ENCODE results near the gene GATA6.
"Not testable (repeated sequence)": the region's sequence is repeated elsewhere in the genome, so short reads cannot be mapped to it uniquely, and the experiment has no call there.

Gene GATA6

DNA sequence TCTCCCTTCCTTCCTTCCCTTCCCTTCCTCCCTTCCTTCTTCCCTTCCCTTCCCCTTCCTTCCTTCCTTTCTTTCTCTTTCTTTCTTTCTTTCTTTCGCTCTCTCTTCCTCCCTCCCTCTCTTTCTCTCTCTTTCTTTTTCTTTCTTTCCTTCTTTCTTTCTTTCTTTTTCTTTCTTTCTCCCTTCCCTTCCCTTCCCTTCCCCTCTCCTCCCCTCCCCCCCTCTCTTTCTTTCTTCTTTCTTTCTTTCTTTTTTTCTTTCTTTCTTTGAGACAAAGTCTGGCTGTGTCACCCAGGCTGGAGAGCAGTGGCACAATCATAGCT, 34.8 kb downstream of the GATA6 start:
- DNase-seq (ENCODE audit: low read depth, low spot score) = no peak

DNA sequence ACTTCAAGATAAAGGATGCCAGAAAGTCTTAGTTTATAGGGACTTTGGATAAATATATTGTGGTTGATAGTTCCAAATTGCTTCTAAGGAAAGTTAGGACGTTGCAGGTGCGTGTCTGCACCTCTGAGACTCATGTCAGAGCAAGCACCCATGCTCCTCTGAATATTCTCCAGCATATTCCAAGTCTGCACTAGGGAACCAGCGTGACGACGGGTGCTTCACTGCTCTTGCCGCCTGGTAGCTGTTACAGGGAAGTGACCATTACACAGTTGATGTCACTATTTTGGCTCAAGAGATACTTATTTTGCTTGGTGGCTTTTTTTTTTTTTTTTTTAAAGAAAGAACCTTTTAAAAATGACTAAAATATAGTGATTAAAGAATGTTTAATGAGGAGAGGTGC, 35.6 kb downstream of the GATA6 start:
- no peak for DNase-seq (ENCODE audit: low read depth, low spot score)

DNA sequence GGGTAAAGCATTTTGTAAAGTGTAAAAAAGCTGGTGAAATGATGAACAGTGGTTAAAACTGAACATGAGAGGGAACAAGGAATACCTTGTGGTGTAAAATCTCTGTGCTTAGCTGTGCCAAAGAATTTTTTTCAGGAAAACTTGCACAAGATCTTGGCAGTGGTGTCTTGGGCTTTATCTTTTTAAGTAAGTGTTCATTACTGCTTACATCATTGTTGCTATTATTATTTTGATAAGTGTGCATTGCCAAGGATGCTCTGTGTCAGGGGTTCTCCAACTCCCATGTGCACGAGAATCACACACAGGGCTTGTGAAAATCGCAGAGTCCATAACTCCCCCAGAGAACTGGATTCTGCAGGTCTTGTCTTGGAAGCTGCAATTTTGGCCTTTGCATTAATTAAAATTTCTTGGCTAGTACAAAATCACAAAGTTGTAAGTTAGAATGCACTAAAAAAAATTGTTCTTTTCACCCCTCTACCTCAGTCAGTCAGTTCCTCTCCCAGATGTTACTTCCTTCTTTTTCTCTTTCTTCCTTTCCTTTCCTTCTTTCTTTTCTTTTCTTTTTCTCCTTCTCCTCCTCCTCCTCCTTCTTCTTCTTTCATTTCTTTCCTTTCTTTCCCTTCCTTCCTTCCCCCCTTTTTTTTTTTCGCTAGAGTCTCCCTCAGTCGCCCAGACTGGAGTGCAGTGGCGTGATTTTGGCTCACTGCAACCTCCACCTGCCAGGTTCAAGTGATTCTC, 37.8 kb downstream of the GATA6 start:
- no peak for DNase-seq (ENCODE audit: low read depth, low spot score)

DNA sequence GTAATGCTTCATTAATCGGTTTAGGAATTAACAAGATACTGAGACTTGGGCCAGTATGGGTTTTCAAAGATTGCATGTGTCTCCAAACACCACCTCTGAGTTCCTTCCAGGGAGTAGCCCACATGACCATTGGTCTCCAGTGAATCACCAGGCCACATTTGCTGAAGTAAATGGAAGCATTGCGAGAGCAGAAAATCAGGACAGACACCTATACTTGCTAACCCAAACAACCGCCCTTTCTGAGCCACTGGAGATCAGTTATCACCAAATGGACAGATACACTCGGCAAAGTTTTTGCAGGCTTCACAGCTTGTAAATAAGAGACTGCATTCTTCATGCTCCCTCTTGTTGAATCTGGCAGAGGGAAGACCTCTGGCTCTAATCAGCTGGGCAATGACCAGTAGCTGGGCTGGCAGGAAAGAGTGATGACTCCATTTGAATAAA, 40.9 kb downstream of the GATA6 start:
- DNase-seq (ENCODE audit: low read depth, low spot score) = no peak

DNA sequence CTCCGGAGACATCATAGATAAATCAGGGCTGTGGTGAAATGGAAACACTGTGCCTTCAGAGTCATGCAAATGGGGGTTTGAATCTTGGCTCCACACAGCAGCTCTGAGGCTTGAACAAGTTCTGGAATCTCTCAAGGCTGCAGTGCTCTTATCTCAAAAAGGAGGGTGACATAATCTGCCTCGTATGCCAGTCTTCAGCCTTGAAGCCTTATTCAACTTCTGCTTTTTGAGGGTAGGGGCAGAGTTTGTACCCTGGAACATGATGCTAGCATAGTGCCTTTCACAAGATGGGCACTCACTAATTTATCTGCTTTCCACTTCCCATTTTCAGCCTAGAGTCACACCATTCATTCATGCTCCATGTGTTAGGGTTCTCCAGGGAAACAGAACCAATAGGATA, 42.3 kb downstream of the GATA6 start:
- DNase-seq (ENCODE audit: low read depth, low spot score) = no peak

DNA sequence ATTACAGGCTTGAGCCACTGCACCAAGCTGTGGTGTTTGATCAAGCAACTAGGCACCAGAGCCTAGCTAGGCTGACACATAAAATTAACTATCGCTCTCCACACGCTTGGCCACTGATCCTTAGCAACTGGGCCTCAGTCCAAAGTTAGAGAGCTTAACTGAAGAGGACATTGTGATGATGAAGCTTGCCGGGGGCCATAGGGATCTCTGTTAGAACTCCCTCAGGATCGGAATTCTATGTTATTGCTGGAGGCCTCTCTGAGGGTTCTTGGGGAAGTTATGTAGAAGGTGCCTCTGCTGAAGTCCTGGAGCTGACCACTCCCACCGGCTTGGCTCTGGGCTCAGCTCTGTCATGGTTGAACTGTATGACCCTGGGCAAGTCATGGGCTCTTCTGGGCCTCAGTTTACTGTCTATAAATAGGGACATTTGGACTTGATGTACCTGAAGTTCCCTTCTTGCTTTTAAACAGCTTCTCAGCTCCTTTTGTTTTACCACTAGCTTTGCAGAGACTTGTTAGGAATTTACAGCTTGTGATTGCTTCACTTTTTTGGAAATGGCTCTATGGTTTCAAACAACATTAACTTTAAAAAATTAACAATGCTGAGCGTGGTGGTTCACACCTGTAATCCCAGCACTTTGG, 44.1 kb downstream of the GATA6 start:
- DNase-seq (ENCODE audit: low read depth, low spot score) = no peak

DNA sequence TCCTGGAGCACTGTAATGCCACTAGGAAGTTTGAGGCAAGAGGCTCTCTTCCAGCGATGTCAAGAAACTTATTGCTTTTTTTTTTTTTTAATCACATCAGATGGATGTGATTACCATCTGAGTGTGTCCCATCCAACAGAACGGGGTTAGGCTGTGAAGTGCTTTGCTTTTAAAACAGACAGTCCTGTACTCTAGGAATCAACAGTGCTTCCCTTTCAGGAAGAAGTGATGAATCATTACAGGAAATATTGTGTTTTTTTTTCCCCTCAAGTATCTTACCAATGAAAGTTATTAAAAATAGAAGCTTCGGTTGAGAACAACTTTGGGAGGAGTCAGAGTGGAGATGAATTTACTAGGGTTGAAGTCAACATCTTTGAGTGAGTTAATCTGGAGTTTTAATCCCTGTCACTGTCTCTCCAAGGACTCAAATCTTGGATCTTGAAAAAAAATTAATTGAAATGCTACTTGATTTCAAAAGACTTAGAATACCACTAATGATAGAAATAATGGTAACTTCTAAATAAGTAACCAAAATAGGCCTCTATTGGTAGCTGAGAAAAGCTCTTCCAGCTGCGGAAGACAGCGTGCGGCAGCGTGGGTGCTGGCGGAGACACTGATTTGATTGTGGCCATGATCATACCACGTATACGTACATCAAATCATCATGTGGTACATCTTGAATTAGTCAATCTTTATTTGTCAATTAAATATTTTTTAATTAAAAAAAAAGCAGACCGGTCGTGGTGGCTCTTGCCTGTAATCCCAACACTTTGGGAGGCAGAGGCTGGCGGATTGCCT, 45.5 kb downstream of the GATA6 start:
- no peak for DNase-seq (ENCODE audit: low read depth, low spot score)

DNA sequence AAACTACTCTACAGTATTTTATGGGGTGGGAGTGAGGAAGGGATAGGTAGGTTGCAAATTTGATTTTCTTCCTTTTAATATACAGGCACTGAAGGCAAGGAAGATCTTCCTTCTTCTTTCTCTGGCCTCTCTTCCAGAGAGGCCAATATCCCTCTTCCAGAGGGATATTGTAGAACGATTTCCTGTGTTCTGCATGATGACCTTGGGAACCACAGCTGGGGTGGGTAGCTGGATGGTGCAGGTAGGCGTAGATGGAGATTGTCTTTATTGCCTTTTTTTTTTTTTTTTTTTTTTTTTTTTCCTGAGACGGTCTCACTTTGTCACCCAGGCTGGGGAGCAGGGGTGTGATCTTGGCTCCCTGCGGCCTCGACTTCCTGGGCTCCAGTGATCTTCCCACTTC, 49.4 kb downstream of the GATA6 start:
- no peak for DNase-seq (ENCODE audit: low read depth, low spot score)

DNA sequence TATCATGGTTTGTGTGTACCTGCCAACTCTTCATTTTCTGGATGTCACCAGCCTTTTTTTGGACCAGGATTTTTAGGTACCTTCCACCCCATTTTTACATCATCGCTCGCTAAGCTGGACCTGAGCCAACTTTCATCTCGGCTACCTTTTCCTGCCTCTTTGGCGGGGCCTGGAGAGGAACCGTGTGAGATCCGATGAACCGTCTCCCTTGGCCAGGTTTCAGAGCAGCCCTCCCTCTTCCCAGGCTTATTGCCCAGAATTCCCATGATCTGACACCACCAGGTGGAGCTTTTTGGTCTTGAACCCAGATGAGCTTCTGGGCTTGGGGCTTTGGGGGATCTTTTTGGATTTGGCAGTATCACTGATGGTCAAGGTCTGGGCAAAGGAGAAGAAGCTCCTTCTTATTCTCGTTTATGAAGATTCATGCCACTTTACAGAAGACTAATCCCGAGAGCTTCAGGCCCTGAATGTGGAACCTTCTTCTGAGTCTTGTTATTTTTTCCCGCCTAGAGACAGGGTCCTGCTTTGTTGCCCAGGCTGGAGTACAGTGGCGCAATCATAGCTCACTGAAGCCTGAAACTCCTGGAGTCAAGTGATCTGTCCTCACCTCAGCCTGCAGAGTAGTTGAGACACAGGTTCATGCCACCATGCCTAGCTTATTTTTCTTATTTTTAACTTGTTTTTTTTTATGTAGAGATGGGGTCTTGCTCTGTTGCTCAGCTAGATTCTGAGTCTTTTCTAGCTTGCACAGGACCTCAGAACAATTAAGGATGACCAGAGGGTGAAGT, 50.4 kb downstream of the GATA6 start:
- DNase-seq (ENCODE audit: low read depth, low spot score) = no peak

DNA sequence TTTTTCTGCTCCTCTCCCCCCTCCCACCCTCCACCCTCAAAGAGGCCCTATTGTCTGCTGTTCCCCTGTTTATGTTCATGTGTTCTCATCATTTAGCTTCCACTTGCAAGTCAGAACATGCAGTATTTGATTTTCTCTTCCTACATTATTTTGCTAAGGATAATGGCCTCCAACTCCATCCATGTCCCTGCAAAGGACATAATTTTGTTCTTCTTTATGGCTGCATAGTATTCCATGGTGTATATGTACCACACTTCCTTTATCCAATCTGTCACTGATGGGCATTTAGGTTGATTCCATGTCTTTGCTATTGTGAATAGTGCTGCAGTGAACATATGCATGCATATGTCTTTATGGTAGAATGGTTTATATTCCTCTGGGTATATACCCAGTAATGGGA, 51.2 kb downstream of the GATA6 start:
- DNase-seq (ENCODE audit: low read depth, low spot score) = not testable (repeated sequence)

DNA sequence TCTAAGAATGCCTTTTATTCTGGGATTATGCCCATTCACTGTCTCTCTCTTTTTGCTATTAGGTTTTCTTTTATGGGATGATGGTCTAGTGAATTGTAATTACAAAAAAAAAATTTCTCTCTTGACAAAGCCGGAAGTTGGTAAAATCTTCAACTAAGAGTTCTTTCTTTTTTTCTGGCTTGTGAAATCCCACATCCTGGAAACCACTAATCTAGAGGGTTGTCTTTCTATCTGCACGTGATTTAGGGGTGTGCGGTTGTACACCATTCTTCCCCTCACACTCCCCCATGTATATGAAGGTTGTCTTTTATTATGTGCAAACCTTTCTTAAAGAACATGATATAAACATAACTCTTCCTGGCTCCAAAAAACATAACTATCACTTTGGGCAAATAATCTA, 52.0 kb downstream of the GATA6 start:
- no peak for DNase-seq (ENCODE audit: low read depth, low spot score)

DNA sequence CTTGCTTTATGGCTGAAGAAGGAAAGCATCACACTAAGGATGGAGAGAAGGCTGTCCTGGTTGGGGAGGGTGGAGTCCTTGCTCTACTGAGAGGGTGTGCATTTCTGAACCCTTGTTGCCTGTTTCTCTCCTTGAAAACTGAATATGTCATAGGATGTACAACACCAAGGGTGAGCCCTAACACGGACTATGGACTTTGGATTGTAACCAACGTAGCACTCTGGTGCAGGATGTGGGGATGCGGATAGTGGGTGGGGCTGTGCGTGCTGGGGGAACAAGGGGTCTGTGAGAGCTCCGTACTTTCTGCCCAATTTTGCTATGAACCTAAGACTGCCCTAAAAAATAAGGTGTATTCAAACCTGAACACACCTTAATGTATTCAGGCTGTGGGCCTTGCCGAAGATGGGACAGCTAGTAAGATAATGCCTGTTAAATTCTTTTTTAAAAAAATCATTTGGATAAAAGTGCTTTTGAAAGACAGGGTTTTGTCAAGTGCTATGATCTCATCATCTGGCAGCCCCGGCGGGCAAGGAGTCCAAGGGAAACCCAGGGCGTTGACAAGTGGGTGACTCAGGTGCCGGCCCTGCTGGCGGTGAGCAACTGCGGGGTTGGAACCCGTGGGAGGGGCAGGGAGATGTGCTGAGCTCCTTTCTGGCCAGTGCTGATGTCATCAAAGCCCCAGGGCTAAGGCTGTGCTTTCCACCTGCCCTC, 54.0 kb downstream of the GATA6 start:
- no peak for DNase-seq (ENCODE audit: low read depth, low spot score)

DNA sequence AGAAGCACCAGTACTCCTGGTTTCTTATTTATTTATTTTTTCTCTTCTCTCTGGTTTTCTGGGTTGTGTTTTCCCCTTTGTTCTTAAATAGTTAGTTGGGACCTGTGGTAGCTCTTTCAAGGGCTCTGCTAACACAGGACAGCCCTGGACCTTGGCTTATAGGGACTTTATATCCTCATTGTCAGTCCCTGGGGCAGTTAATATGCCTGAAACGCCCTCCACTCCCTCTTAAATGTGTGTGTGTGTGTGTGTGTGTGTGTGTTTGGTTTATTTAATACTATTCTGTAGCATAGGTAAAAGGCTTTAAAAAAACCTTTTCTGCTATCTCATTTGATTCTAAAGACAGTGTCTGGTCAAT, 54.6 kb downstream of the GATA6 start:
- no peak for DNase-seq (ENCODE audit: low read depth, low spot score)

DNA sequence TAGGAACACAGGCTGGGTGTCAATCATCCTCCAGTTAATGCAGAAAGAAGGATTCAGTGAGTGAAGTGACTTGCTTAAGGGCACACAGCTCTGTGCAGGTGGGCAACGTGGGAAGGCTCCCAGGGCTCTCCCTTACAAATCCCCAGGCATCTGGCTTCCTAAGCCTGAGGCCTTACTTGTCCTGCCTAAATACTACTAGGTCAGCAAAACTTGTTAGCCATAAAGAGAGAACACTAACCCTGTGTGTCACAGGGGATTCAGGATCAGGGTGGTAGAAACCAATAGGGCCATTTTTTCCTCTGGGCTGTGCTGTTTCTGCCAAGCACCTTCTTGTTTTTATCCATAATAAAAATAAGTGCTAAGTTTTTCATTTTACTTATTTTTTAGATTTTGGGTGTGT, 55.0 kb downstream of the GATA6 start:
- DNase-seq (ENCODE audit: low read depth, low spot score) = no peak

DNA sequence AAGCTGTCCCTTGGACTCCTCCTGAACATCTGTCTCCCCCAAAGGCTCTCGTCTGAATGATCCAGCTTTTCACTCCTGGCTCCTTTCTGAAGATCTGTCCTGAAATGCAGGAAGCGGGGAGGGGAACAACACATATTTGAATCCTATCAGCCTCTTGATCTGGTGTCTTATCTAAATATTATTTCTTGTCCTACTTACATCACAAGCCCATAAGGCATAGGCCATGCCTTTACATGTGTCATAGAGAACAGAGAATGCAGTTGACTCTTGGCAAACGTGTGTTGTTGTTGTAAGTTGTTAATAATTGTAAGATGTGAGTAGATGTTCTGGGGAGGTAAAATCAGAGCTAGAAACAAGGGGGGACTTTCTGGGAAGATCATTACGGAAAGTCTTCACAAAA, 57.4 kb downstream of the GATA6 start:
- DNase-seq (ENCODE audit: low read depth, low spot score) = no peak

DNA sequence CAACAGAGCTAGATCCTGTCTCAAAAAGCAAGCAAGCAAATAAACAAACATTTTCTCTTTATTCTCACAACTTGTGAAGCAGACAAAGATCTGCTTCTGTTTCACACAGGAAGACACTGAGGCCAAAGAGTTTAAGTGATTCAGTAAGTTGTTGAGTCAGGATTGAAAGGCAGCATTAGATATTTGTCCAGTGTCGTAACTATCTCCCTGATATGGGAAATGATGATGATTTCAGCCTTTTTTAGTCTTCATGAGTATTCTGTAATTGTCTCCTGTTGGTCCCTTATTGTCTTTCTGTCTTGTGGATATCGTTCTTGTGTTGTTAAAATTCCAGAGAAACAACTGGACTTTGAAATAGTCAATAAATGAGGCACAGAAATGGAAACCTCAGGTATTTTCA, 59.6 kb downstream of the GATA6 start:
- no peak for DNase-seq (ENCODE audit: low read depth, low spot score)

DNA sequence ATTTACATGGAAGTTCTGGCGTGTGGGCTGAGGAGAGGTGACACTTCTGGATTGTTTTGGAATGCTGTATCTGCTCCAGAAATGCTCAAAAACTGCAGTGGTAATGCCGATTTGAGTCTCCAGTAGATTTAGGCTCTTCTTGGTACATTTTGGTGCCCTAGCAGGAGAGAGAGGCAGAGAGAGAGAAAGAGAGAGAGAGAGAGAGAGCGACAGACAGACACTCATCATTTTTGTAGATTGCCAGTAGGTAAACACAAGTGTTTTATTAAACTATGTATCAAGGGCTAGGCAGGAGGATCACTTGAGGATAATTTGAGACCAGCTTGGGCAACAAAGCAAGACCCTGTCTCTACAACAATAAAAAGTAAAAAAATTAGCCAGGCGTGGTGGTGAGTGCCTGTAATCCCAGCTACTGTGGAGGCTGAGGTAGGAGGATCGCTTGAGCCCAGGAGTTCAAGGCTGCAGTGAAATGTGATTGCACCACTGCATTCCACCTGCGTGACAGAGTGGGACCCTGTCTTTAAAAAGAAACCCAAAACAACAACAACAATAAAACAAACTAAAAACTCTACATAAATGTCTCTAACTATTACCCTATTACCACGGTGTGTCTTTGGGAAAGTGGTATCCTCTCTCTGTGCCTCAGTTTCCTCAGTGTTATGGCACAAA, 60.2 kb downstream of the GATA6 start:
- no peak for DNase-seq (ENCODE audit: low read depth, low spot score)

DNA sequence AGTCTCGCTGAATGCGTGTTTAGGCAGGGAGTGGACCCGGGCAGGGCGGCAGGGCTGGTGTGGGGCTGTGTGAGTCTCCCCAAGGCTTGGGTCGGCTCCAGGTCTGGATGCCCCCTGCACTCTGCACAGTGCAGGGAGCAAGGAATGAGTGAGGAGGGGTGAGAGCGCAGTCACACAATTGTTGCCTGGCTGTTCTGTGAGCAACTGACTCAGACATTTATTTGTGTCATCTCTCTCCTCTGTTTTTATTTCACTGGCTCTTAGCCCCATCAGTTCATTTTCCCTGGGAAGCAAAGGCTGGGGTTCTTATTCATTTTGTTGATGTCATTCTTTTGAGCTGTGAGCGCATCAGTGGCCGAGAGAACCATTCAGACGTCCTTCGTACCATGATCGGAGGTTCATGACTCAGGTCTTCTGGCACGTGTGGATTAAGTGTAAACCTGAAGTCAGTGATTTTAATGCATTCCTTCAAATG, 61.1 kb downstream of the GATA6 start:
- DNase-seq (ENCODE audit: low read depth, low spot score) = no peak

DNA sequence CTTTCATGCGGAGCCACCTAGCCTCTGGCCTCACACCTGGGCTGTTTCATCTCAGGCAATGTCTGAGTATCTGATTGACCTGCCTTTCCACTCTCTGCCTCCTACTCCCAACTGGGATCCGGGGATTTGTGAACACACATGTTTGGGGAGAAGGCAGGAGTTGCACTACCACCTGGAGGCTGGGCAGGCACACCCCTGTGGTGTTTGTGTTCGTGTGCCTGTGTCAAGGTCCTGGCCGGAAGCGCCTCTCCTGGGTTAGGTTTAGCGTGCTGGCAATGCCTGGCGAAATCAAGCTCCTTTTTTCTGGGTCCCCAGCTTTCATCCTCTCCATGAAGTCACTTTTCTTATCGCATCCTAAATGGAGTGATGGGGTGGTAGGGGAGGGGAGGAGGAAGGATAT, 63.9 kb downstream of the GATA6 start:
- no peak for DNase-seq (ENCODE audit: low read depth, low spot score)

DNA sequence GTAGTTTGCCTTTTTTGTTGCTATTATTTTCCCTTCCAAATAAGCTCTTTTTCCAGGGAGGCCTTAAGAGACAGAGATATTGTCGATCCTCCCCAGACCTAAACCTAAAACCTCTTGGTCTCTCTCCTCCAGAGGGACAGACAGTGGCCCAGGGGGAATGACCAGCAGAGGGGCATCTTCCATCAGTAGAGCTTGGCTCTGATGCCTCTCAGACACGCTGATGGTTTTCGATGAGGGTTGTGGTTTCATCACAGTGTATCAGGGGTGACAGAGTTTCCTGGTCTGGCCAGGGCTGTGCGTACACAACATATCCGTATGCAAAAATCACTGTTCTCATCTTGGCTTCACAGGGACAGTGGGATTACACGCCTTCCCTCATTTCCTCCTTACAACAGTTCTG, 68.6 kb downstream of the GATA6 start:
- no peak for DNase-seq (ENCODE audit: low read depth, low spot score)

DNA sequence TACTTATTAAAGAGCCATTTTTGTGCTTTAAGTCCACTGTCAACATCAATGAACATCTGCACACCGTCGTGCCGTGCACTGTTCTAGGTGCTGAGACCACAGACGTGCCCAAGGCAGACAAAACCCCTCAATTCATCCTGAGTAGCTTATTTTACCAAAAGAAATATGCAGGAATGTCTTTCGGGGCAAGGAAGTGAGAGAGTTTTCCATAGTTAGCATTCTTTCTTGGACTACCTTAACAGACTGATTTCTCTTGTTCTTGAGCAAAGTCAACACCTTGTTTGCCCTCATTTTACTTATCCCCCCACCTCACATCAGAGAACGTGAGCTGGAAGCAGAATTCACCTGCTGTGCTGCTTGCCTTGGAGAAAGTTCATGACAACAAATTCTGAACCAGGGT, 69.3 kb downstream of the GATA6 start:
- DNase-seq (ENCODE audit: low read depth, low spot score) = no peak
